ENCODE results near the gene KDM4B. TPM values are rescaled to one million over a fixed set of nuclear protein-coding genes. Genes with fewer than 3 reads are reported as not detected.

Gene KDM4B
- total and polyA plus RNA-seq, 12 donors = 12.4 to 35.8 (median 30.3) TPM

DNA sequence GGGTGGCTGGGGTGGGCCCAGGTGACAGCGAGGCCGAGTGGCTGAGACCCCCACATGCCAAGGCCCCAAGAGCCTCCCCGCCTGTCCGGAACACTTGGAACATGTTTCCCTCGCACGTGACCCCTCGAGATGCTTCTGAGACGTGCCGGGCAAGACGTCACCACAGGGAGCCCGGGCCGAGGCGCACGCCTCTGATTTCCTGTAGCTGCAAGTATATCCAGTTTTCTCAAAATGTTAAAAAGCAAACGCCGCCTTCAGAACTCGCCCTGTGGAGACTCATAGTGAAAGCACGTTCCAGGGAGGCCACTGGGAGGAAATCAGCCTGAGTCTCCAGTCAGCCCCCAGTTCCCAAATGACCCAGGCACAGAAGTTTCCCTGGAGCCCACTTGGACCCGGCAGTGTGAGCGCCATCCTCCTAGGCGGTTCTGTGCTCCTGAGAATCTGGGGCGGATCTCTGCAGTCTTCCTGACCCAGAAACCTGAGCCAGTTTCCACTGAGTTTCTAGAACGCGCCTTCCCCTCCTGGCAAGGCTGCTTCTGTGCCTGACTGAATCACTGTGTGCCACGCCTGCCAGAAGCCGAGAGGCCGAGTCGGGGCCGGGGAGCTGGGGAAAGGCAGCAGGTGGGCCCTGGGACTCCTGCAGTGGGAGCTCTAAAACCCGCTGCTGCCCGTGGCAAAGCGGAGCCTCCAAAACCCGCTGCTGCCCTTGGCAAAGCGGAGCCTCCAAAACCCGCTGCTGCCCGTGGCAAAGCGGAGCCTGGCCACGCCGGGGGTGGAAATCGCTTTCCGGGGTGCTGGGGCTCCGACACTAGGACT lies 179.3 kb downstream of the KDM4B start:
- H3K9me3 ChIP-seq = no peaks in the 10 kb centered on the region
- WGBS, 2 donors = 93 to 94% methylated on average over 42 of the region's 42 CpGs
- TF ChIP-seq, protein P1, sequence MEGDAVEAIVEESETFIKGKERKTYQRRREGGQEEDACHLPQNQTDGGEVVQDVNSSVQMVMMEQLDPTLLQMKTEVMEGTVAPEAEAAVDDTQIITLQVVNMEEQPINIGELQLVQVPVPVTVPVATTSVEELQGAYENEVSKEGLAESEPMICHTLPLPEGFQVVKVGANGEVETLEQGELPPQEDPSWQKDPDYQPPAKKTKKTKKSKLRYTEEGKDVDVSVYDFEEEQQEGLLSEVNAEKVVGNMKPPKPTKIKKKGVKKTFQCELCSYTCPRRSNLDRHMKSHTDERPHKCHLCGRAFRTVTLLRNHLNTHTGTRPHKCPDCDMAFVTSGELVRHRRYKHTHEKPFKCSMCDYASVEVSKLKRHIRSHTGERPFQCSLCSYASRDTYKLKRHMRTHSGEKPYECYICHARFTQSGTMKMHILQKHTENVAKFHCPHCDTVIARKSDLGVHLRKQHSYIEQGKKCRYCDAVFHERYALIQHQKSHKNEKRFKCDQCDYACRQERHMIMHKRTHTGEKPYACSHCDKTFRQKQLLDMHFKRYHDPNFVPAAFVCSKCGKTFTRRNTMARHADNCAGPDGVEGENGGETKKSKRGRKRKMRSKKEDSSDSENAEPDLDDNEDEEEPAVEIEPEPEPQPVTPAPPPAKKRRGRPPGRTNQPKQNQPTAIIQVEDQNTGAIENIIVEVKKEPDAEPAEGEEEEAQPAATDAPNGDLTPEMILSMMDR (IDR thresholded peaks at IDR 0.05) = no peak
- no peaks in the 10 kb centered on the region for H3K4me1 ChIP-seq
- ATAC-seq = no peak
- intact Hi-C loops (cut with DNase I) = loop anchor here in 2 of 10 donors (5.0 to 10.0 kb wide), 2 partner anchors 93 to 1021 kb away; no protein-coding TSS in a partner anchor
- H3K4me3 ChIP-seq = no peak overlapping the region
- no peaks in the 10 kb centered on the region for H3K27me3 ChIP-seq
- peak in 1 of 2 donors; percentile 25 for DNase-seq
- H3K36me3 ChIP-seq = peaks cover 0 to 97% (median 19%) of the 10 kb centered on the region in 9 donors
- H3K27ac ChIP-seq = no peak overlapping the region

DNA sequence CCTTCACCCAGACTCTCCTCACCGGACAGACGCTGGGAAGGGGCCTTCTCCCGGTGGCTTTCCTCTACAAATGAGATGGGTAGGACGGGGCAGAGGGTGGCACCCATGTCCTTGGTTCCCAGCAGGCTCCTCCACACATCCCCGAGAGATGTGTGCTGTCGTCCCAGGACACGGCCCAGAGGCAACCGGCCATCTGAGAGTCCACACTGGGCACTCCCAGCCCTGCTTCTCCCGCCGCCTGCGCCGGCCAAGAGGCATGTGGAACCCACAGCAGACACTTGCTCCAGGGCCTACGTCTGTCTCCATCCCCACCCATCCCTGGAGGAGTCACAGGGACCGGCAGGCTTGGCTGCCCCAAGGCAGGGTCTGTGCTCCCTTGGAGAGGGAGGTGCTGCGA lies 179.9 kb downstream of the KDM4B start:
- TF ChIP-seq, protein P1 (IDR thresholded peaks at IDR 0.05) = no peak
- Histone ChIP-seq H3K27me3 (no peaks in the 10 kb centered on the region), H3K9me3 (no peaks in the 10 kb centered on the region), H3K36me3 (peaks cover 0 to 91% (median 19%) of the 10 kb centered on the region in 9 donors), H3K4me3 (no peak overlapping the region), H3K27ac (no peak overlapping the region), H3K4me1 (no peaks in the 10 kb centered on the region)
- 92% methylated on average over 15 of the region's 15 CpGs for WGBS, 2 donors
- intact Hi-C loops (cut with DNase I) = loop anchor here in 2 of 10 donors (5.0 to 10.0 kb wide), 2 partner anchors 94 to 1021 kb away; no protein-coding TSS in a partner anchor
- ATAC-seq = peak in 1 of 8 donors; percentile 10
- DNase-seq = peak in 1 of 2 donors; percentile 6

DNA sequence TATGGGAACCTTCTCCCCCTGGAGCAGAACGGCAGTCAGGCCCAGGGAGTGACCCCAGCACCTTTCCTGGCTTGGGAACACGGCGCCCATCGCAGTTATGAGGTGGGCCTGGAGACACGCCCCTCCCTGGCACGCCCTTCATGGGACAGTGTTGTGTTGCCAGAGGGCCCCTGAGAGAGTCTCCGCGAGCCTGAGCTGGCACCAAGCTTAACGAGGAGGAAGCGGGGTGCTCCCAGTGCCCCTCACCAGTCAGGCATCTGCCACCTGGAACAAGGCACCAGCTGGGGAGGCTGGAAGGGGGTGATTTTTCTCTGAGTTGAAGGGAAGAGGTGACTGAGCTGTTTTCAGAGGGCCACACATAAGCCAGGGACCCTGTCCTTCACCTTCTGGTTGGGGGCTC lies 180.6 kb downstream of the KDM4B start:
- no peak overlapping the region for H3K4me3 ChIP-seq
- WGBS, 2 donors = 88 to 93% methylated on average over 10 of the region's 10 CpGs
- H3K4me1 ChIP-seq = no peaks in the 10 kb centered on the region
- H3K9me3 ChIP-seq = no peaks in the 10 kb centered on the region
- ATAC-seq (no peak), DNase-seq (no peak)
- intact Hi-C loops (cut with DNase I) = loop anchor here in 2 of 10 donors (5.0 to 10.0 kb wide), 2 partner anchors 95 to 1022 kb away; no protein-coding TSS in a partner anchor
- peaks cover 0 to 85% (median 17%) of the 10 kb centered on the region in 9 donors for H3K36me3 ChIP-seq
- TF ChIP-seq, protein P1 (IDR thresholded peaks at IDR 0.05) = no peak
- no peak overlapping the region for H3K27ac ChIP-seq
- no peaks in the 10 kb centered on the region for H3K27me3 ChIP-seq

DNA sequence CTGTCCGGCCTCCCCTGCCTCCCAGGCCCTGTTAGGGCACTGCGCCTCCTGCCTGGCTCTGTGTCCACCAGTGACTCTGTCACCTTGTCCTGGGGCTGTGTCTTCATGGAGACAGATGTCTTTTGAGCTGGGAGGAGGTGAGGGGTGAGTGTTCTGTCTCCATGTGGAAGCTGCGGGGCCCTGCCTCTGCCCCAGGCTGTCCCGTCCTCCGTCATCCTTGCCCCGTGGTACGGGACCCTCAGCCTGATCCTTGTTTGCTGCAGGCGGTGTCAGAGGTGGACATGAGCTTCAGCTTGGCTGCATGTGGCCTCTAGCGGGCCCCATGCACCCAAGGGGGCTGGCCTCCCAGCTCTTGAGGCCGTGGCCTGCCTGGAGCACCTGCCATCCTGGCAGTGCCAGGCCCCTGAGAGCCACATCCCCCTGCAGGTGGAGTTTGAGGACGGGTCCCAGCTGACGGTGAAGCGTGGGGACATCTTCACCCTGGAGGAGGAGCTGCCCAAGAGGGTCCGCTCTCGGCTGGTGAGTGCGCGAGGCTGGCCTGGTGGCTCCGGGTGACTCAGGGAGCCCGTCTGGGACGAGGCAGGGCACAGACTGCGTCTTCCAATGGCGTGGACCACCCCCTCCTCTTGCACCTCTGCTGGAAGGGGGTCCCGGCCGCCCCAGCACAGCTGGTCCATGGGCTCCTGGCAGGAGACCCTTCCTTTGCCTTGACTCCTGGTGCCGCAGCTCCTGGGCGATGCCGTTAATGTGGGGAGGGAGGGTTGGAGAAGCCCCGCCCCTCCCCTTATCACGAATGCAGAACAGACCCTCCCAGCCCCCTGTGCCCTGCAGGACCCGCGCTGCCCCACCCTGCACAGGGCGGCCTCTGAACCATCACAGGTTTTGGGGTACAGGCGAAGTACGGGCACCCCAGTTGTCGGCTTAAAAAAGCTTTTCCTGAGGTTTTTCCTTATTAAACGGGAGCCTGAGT lies 181.3 kb downstream of the KDM4B start:
- DNase-seq (peak in 1 of 2 donors; percentile 8), ATAC-seq (no peak)
- intact Hi-C loops (cut with DNase I) = loop anchor here in 3 of 10 donors (5.0 to 10.0 kb wide), 3 partner anchors 95 to 1023 kb away; no protein-coding TSS in a partner anchor
- no peaks in the 10 kb centered on the region for H3K27me3 ChIP-seq
- WGBS, 2 donors = 90 to 91% methylated on average over 36 of the region's 36 CpGs
- H3K4me3 ChIP-seq = no peak overlapping the region
- H3K27ac ChIP-seq = no peak overlapping the region
- TF ChIP-seq, protein P1 (IDR thresholded peaks at IDR 0.05) = no peak
- H3K36me3 ChIP-seq = peaks cover 0 to 78% (median 10%) of the 10 kb centered on the region in 9 donors
- H3K9me3 ChIP-seq = no peaks in the 10 kb centered on the region
- no peaks in the 10 kb centered on the region for H3K4me1 ChIP-seq

All from heart right ventricle (tissue), 16 donors.